Stimulated activated CD8-positive, alpha-beta memory T cell treated with anti-CD3 and anti-CD28 coated beads, Interleukin-15, amount 100 ng/mL, for 1 hour (primary cell): ENCODE measurements around the gene BCAS3.

ENCODE experiments used
- DNase-seq: peaks from one replicate; pipeline ENCODE4 v3.0.0-alpha.2; 2020; ENCODE audit warnings: low read depth

The BCAS3 gene

DNA sequence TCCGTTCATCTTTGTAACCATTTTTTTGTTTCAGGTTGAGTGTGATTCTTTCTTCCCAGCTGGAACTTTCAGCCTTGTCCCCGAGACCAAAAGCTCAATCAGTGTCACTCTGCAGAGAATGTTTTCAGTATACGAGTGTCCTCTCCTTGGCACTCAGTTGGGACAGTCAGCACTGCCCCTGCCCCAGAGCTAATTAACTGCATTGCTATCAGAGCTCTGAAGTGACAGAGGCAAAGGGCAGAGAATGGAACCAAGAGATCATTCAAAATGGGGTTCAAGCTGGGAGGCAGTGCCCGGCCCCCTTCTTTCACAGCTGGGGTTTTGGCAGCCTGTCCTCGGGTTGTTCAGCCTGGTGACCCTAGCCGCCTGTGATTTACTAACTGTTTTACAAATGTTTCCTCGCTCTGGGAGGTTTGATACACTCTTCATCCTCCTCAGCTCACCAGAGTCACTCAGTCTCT, 526.0 kb downstream of the BCAS3 start:
- DNase-seq, result no peak

DNA sequence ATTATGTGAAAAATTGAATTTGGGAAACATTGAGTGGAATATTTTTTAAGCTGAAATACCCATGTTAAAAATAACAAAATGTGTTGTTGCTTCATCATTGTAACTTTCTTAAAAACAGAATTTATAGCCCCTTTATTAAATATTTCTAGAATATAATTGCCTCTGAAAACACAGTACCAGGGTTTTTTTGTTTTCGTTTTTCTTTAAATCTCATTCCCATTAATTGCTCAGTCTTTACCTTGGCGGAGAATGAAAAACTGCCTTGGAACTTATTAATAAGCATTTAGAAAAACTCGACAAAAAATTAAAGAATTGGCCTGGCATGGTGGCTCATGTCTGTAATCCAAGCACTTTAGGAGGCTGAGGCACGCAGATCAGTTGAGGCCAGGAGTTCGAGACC, 526.8 kb downstream of the BCAS3 start:
- DNase-seq, result no peak

DNA sequence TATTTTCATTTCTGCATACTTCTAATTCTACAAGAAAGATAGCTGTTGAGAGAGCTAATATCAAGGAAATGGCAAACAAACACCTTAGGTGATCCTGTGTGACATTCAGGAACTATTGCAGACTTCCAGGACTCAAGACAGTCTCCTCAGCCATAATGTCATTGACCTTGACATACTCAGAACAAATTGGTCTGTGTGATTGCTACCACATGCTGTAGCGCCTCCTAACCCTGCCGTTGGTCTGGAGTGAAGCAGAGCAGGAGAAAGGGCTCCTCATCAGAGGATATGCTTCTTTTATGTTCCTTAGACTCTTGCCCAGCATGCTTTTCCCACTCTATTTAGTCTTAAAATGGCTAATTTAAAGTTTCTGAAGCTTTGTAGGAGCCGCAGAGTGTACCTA, 527.8 kb downstream of the BCAS3 start:
- DNase-seq, result no peak

DNA sequence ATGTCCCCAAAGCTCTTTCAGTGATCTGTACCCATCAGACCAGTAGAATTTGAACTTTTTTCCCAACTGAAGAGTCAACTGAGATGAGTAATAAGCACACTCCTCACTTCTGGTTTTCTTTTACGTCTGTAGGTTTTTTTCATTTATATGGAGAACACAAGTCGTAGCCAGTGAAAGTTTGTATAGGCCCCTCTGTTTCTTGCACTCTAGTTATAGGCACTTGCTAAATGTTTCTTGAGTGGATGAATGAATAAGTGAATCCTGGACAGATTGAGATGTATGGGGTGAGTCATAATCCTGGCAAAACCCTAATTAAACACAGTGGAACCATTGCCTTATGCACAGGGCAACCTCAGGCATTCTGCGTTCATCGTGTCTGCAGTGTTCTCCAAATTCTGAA, 528.3 kb downstream of the BCAS3 start:
- DNase-seq, result no peak

DNA sequence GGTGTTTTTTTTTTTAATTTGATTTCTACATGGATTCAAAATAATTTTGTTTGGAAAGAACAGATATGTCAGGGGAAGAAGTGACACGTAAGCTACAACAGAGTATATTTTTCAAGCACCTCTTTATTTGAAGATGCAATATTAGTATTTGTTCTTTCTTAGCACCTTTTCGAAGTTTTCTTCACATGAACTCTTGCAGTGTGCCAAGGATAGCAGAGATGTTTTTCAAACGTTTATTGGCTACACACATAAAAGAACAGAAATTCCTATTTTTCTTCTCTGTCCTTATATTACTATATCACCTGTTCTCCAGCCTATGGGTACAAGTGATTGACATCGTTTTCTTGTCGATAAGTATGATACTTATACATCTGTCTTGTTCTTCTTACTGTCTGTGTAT, 529.3 kb downstream of the BCAS3 start:
- no peak for DNase-seq

DNA sequence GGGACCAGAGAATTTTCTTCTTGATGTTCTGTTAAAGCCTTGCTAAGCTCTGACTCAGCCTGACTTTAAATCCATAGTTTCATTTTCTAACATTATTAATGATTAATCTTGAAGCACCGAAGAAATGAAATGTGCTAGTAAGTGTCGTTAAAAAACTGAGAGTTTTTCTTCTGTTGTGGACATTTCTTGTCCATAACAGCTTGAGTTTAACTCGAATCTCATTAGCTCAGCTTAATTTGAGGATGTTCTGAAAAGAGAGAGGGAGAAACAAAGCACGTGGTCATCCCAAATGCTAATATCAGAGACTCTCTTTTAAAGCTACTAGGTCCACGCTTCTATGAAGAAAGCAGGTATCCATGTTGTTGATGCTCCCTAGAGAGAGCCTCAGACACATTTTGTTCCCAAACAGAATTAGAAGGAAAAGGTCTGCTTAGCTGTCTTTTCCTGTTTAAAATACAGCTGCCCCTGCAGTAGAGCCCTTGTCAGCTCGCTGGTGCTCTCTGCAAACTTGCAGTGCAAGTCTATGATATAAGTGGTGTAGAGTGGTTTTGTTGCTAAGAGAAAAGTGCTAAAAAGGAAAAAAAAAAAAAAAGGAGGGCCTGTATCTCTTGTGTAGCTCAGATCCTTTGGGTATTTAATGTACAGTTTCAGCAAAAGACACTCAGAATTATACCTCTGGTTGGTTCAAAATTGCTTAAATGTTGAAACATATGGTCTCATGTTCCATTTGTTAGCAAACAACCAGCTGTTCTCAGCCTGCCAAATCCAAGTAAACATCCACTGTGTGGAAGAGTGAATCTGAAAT, 530.9 kb downstream of the BCAS3 start:
- DNase-seq, result no peak

DNA sequence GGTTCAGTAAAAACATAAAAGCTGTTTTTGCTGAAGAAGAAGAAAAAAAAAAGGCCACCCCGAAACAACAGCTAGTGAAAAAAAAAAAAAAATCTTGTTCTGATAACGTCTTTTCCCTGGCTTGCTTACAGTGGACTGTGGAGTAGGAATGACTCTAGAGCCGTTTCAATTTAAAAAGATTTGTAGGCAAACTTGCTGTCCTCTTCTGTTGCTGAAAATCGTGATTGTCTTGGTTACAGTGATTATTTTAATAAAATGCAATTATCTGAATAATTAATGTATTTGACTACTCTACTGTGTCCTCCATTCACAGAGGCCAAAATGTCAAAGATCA, 531.4 kb downstream of the BCAS3 start:
- DNase-seq, result no peak

DNA sequence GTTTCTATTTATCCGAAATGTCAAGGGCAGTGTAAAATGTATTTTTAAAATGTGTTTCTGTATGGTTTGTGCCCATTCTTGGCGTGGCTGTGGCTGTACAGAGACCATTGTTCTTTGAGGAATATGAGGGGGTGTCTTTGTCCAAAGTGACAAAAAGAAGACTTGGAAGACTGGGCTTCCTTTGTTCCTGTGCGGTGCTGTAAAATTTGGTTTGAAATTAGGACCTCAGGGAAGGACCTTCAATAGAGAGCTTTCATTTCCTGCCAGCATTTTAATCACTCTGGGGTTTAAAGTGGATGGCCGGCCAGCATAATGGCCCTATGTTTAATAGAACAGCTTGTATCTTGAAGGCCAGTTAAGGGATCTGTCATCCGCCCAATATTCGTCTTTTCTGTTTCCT, 531.9 kb downstream of the BCAS3 start:
- no peak for DNase-seq

DNA sequence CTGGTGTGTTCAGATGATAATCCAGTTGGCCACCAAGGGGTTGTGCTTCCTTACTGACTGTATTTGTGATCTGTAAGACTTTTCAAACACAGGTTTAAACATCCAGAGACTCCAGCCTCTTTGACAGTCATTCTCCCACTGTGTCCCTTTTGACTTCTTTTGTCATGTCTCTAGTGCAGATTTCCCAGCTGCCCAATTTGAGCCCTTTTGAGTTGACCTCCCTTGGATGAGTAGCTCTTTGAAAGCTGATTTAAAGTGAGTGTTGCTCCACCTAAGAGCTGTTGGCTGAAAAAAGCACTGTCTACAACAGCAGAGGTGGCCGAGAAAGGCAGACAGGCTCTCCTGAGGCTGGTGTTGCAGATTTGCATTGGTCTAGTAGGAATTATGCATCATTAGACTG, 533.6 kb downstream of the BCAS3 start:
- DNase-seq, result no peak

DNA sequence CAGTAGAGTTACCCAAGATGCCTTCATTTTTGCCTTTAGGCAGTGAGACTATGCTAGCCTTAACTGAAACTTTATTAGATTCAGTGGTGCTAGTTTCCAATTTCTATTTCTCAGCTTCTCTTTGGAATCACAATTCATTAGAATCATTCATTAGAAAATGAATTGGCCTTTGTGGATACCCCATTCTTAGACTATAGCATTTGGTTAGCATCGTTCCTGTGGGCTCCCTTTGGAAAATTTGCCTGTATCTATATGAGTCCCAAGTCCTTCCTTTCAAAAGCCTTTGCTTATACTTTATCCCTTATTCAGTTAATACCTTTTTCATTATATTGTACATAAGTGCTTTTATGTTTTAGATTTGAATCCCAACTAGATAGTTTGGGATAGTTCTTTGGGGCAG, 535.0 kb downstream of the BCAS3 start:
- no peak for DNase-seq

DNA sequence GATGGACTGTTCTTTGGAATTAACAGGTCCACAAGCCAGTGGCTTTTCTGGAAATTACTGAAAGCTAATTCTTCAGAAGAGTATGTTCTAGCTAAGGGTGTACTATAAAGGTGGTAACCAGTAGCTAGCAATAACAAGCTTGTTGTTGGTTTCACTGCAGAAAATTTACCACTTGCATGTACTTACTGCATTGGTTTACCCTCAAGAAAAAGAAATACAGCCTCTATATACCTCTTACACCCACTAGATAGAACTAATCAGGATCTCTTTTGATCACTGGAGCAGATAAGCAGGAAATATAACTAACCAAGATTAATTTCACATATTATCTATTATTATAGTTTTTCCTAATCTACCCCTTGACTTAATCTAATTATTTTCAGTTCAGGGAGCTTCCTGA, 537.1 kb downstream of the BCAS3 start:
- DNase-seq, result no peak

DNA sequence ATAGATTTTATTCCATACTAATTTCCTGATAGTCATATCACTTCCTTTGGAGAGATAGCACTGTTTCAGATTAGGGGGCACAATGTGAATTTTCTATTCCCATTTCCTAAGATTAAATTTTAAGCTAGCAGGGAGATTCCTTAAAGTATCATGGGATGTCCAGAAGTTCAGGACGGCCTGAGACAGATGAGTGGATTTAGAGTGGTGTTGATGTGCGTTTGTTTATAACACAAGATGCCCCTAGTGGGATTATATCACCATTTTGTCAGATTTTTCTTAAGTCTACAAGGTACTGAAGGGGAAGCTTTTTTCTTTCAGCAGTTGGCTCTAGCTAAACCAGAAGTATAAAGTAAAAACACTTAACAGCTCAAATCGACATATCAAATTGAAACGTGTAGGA, 538.4 kb downstream of the BCAS3 start:
- DNase-seq, result no peak

DNA sequence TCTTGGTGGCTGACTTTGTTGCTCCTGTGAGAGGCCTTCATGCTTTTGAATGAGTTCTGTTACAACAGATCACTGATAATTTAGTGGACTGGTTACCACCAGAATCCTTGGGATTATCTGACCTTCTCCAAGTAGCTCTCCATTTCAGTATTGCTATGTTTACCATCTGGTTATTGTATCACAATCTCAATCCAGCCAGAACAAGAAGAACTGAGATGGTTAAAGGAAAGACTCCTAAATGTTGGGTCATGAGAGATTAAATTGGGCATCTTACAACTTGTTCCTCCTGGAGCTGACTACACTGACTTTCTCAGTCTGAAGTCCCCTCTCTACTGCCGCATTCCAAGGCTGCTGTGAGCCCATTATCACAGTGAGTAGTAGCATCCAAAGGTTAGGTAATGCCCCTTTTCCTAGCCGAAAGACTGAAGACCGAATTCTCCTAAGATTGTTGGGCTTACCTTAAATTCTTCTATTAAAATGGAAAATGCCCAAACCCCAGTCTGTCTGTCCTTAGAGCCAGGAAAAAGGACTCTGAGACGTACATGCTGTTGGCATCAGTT, 540.3 kb downstream of the BCAS3 start:
- DNase-seq, result no peak

DNA sequence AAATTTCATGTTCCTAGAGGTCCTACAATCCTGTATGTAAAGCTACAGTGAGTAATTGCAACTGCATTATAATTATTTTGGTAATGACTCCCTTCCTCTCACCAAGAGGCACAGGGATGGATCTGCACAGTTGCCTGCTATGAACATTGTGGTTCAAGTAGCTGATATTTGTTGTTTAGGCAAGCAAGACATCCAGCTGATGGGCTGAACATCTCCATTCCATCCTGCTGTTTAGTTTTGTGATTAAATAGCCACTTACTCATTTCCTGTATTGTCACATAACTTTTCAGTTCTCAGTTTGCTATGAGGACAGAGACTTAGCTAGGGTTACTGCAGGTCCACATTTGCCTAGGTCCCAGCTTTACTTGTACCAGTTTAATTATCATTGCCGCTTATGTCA, 540.8 kb downstream of the BCAS3 start:
- no peak for DNase-seq

DNA sequence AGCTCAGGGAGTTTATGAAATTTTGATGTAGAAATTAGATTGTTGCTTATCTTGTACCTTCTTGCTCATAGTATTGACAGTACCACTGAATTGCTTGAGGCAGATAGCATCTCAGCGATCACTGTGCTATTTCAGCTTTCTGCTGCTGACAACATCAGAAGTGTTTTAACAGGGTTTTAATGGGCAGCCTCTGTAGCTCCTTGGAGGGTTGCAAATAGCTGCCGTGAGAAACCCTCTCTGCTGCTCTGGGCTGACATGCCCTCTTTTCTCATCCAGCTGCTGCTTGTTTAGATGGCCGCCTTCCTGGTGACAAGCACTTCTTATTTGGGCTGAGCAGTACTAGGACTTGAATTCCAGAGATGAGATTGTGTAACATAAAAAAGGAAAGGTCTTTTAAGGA, 541.8 kb downstream of the BCAS3 start:
- no peak for DNase-seq

DNA sequence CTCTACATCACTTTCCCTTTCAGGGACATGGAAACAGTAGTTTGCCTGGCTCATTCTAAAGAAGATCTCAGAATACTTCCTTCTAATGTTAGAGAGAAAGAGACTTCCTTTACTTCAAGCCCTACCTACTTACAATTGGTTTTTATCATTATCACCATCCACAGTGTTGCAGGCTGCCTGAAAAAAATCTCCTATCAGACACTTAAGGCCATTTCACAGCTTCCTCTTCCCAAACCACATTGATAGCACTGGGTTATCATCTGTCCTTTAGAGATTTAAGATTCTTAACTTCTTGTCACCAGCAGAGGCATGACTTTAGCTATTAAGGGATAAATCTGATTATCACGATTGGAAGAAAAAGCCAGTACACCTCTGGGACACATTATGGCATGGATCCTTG, 543.5 kb downstream of the BCAS3 start:
- DNase-seq, result no peak

DNA sequence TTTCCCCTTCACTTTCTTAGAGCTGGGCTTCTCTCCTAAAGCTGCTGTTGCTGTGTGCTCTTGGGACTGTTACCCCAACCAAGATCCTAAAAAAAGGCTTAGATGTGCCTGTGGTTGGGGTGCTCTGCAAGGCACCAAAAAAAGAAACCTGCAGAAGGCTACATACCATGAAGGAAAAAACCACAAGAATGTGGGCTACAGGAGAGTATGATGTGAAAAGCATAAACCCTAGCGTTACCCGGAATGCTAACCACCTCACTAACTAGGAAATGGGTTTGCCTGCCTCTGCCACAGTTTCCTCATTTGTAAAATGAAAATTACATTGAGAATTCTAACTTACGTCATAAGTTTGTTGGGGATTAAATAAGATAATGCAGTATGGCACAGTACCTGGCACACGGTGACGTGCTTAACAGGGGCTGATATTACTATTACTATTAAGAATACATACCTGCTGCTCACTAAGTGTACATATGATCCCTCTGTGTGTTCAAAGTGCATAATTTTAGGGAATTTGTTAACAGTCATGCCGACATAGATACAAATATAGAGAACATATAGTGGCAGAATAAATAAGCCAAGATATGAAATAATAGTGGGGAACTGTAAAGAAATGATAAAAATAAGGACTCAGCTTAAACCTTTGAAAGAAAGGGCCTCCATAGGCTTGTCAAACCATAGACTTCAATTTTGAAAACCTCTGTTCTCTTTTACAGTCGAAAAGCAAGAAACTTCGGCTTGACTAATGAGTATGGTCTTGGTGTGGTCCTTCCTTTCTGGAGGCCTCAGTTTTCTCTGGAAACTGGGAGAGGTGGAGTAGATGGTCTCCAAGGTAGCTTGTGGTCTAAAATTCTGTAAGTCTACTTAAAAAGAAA, 544.2 kb downstream of the BCAS3 start:
- no peak for DNase-seq

DNA sequence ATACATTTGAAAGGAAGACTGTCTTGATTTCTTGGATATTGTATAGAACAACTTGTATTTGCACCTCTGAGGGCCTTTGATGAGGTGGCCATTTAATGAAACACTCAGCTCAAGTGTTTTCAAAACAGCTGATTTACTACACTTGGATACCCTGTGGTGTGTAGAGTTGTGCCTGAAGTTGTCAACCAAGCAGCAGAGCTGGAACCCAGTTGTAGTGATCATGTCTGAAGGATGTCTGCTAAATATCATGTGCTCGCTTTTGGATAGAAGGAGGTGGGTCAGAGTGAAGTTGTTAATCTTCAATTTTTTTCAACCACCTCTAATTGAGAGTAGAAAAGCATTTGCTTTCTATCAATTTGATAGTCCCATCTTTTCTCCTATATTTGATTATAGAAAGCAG, 546.1 kb downstream of the BCAS3 start:
- no peak for DNase-seq

DNA sequence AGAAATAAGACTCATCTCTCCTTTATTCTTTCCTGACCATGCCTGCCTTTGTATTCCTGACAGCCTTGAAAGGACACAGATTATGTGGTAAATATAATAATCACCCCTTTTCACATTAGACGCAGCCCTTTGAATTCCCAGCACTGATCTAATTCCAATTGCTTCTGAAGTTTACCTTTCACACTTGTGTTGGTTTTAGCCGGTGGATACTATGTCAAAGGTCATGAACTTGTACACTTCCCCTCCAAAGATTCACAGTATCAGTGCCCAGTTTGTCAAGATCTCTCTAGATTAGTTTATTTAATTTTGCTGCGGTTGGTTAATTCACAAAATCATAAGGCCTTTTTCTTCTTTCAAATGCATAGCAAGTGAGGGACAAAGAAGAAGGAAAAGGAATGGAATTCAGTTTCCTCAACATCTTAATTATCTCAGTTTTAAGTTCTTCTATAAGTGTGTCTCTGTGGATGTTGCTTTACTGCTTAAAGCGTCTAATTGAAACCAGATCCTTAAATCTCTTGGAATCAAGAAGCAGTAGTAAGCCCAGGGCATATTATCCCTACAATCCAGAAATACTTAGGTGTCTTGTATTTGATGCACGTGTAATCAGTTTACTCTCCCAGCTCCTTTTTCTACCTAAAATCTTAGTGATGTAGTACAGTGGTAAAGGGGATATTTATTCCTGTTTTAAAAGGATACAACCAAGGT, 547.7 kb downstream of the BCAS3 start:
- DNase-seq, result no peak

DNA sequence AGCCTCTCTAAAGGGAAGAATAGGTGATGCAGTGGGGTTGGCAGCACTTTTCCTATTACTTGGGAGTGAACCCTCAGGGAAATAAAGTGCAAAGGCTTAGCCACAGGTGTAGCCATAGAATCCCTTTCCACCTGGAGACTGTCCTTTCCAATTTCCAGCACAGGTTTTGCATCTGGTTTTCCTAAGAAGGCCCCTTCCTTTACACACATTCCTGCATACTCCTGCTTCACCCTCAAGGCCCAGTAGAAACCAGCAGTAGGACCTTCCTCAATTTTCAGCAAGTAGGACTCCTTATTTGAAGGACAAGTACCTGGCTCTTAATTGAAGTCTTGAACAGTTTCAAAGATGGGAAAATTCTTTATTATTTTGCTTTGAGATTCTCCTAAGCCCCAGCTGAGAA, 550.2 kb downstream of the BCAS3 start:
- no peak for DNase-seq

DNA sequence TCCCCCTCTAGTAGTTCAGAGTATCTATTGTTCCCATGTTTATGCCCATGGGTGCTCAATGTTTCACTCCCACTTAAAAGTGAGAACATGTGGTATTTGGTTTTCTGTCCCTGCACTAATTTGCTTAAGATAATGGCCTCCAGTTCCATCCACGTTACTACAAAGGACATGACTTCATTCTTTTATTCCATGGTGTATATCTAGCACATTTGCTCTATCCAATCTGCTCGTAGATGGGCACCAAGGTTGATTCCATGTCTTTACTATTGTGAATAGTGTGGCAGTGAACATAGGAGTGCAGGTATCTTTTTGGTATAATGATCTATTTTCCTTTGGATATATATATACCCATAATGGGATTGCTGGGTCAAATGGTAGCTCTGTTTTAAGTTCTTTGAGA, 552.8 kb downstream of the BCAS3 start:
- DNase-seq, result no peak

DNA sequence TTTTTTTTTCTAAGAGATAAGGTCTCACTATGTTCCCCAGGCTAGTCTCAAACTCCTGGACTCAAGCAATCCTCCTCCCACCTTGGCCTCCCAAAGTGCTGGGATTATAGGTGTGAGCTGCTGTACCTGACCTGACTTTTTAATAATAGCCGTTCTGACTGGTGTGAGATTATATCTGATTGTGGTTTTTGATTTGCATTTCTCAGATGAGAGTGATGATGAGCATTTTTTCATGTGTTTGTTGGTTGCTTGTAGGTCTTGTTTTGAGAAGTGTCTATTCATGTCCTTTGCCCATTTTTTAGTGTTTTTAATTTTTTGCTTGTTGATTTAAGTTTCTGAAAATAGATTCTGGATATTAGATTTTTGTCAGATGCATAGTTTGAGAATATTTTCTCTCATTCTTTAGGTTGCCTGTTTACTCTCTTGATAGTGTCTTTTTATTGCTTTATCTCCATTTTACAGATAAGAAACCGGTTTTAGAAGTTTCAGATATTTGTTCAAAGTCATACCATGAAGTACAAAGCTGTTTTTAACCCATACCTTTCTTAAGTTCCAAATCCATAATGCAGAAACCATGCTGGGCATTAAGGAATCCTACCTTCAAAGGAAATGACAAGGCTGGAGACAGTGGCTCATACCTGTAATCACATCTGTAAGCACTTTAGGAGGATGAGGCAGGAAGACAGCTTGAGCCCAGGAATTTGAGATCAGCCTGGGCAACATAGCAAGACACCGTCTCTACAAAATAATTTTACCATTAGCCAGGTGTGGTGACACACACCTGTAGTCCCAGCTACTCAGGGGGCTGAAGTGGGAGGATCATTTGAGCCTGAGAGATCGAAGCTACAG, 553.5 kb downstream of the BCAS3 start:
- DNase-seq, result no peak
